NK-92 (cell line): ENCODE data around the gene SUSD6.
"Not testable (repeated sequence)": the region's sequence is repeated elsewhere in the genome, so short reads cannot be mapped to it uniquely, and the experiment has no call there.

ENCODE experiments used
- DNase-seq: peaks from one replicate; lab custom pipeline; 2025; ENCODE audit not compliant: unreplicated experiment; lab: John Stamatoyannopoulos, UW

The SUSD6 gene

GRCh38 chr14:69711477-69711876, 100.1 kb downstream of the SUSD6 start:
- no peak for DNase-seq

DNA sequence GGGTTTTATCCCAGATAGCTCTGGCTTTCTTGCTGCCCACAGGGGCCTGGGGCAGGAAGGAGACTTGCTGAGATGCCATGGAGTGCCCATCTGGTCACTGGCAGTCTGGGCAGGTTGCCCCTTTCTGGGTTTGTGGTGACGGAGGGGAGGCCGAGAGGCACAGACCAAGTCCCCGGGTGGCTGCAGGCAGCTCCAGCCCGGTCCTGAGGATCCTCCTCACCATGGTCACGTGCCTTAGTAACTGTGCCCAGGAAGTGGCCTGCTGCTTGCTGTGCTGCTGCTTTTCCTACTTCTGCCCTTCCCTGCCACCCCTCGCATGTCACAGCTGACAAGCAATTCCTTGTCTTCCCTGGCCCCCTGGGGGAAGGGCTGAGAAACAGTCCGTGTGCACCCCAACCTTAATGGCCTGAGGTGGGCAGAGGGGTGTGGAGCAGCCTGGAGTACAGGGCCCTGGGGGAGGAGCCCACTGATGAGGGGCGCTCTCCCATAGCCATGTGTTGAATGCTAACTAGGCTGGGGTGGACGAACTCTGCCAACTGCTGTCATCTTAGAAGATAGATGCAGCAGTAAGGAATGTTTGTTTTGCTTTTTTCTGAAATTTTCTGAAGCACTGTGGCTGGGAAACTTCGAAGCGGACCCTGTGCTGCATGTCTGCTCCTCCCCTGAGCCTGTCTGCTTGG, 100.6 kb downstream of the SUSD6 start:
- no peak for DNase-seq

DNA sequence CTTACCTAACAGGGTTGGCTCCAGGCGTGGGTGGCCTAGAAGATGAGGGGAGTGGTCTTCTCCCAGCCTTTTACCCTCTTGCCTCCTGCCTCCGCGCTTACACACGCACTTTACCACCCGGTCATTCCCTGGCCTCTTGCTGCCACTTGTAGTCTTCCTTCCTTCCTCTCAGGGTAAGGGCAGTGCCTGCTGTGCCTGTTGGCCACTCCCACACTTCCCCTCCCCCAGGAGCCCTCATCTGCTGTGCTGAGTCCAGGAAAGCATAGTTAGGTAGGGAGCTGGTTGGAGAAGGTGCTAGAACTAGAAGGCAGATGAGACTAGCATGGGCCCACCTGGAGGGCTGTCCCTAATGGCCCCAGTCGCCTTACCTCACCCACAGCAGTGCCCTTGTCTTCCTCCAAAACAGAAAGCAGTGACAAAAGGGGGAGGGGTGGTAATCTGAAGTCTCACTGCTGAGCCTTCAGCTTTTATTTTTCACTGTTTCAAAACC, 101.2 kb downstream of the SUSD6 start:
- no peak for DNase-seq

DNA sequence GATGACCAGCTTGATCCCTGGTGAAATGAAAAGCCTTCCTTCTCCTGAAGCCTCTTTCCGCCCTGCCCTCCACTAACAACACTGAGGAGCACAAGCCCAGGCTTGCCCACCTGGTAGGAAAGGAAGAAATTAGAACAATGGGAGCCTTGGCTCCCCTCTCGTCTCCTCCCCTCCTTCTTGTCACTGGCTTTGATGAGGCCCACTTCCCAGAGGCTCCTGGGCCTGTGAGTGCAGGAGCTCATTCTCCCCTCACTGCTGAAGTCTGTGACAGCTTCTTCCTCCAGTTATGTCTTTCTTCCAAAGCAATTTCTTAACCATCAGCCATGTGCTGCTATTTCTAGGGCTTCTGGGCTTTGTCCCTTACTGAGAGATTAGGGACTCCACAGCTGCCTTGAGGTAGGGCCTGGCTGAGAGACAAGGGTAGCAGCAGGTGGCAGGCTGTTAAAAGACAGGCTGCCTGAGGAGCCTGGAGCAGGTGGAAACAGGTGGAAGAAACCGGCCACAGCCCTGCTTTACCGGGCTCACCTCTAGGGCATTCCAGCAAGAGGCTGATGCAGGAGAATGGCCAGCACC, 101.9 kb downstream of the SUSD6 start:
- no peak for DNase-seq

DNA sequence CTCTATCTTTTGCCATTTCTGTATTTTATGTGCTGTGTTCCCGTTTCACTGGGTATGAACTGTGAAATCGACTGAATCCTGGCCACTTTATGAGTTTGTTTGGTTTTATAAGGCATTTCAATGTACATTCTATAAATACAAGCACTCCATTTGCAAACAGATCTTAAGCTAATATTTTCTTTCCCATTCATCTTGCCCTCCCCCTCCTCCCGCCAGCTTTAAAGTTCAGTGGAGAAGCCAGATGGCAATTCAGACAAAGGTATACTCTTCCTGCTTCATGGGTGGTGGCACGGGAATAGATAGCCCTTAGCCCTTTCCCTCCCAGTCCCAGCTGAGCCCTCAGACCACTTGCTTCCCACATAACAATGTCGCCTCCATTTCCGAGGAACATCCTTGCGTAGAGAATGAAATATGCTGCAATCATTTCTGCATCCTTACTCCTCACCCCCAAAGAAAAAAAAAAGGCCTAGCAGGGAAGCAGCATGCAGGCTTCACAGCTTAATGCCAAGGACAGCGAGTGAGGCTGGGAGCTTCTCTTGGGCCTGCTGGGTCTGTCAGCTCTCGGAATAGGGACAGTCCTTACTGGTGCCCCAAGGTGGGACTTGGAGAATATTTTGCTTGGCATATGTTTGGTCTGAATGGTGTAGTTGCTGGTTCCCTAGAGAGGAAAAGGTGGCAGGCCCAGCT, 102.7 kb downstream of the SUSD6 start:
- no peak for DNase-seq

- no peak for DNase-seq
These were observed 104.5 kb downstream of the SUSD6 start for GRCh38 chr14:69715725-69716477.

DNA sequence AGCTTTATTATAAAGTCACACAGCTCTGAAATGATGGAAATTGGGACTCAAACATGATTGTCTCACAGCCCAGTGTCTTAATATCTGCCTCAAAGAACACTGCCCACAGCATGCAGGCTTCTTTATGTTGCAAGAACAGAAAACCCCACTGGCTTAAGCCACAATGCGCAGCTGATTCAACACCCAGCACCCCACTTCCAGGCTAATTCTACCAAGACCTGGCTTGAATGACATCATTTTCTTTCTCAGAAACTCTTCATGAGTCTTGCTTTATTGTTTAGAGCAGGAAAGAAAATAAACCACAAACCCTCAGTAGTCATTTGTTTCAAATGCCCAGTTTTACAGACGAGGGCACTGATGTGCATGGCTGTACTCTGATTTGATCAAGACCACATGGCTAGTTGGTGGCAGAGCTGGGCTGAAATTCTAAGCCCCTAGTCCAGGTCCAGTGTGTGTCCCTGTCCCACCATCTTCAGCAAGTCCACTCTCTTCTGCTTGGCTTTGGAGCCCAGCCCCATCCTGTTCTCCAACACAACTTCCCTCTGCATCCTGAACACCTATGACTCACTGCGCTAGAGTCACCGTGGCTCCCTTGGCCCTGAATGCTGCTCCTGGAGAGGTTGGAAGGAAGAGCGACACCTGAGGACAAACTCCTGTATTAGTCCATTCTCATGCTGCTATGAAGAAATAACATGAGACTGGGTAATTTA, 105.2 kb downstream of the SUSD6 start:
- DNase-seq = no peak

GRCh38 chr14:69718614-69719013, 107.2 kb downstream of the SUSD6 start:
- DNase-seq = not testable (repeated sequence)

GRCh38 chr14:69719501-69719951, 108.1 kb downstream of the SUSD6 start:
- no peak for DNase-seq

GRCh38 chr14:69720912-69721311, 109.5 kb downstream of the SUSD6 start:
- DNase-seq = no peak

- DNase-seq = no peak
These were observed 115.5 kb downstream of the SUSD6 start for GRCh38 chr14:69726761-69727511.

- no peak for DNase-seq
These were observed 116.5 kb downstream of the SUSD6 start for GRCh38 chr14:69727860-69728259.

- DNase-seq = not testable (repeated sequence)
These were observed 120.7 kb downstream of the SUSD6 start for GRCh38 chr14:69731919-69732598.

- not testable (repeated sequence) for DNase-seq
These were observed 125.0 kb downstream of the SUSD6 start for GRCh38 chr14:69736405-69736804.

DNA sequence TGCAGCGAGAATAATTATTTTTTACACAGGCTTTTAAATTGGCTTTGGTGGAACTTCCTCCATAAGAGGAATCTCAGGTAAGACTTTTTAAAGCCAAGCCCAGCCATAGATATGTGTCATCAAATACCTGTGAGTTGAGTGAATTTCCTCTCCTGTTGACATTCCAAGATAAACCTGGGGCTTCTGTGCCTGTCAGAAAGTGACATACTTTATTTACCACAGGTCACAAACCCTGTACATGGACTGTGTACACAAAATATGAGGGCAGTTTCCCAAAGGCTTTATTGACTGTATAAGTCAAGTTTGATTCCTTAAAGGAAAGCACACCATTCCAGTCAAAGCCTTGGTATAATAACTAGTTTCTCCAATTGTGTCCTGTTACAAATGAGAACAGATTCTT, 129.7 kb downstream of the SUSD6 start:
- no peak for DNase-seq

DNA sequence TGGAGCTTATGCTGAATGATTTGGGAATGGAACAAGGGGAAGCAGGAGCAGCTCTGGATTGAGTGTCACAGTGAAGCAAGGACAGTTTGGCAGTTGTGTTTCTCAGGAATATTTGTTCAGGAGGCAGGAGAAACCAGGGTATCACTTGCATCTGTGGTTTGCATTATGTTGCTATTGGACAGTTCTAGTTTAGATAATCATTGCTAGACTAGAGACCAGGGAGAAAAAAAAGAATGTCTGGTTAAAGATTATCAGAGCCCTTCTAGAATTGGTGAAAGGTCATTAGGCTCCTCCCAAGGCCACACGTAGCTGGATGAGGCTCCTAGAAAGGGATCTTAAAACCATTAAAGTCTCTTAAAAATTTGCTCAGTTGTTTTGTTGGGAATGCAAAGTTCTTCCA, 138.6 kb downstream of the SUSD6 start:
- no peak for DNase-seq

GRCh38 chr14:69750495-69750894, 139.1 kb downstream of the SUSD6 start:
- no peak for DNase-seq

DNA sequence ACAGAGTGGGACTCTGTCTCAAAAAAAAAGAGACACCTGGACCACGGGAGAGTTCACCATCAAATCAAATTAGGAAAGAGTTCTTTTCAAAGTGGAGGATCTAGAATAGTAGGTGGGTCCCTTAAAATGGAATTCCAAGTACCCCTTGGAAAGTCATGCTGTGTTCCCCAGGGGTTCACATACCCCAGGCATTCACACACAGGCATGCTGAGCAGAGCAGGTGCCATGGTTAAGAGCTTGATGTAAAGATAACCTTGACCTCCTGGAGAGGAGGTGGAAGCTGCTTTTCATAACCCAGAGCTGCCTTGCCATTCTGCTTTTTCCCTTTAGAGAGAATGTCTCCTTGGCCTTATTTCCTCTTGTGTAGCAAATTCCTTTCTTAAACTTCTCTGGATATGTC, 141.4 kb downstream of the SUSD6 start:
- DNase-seq = no peak

GRCh38 chr14:69753860-69754259, 142.5 kb downstream of the SUSD6 start:
- DNase-seq = no peak

DNA sequence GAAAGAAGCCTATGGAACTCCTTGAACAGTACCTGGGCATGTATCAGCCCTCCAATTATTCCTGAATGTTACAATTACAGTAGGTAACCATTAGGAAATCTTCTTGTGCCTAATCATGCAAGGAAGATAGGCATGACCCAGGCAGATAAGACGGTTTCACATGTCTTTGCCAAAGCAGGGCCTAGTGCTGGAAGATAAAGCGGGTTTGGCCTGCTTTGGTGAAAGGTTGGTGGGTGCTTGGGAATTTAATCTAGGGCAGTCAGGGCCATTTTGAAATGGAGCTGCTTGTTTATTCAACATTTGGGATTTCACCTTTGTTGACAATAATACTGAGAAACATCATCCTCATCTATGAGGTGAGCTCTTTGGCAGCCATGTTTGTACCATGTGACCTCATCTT, 143.1 kb downstream of the SUSD6 start:
- no peak for DNase-seq
